Measurements from ENCODE around the gene TRMT10B. TPM values are rescaled to one million over a fixed set of nuclear protein-coding genes. Genes with fewer than 3 reads are reported as not detected.

The TRMT10B gene
- total and polyA plus RNA-seq, 8 donors: 2.7 to 10.5 (median 5.1) TPM

DNA sequence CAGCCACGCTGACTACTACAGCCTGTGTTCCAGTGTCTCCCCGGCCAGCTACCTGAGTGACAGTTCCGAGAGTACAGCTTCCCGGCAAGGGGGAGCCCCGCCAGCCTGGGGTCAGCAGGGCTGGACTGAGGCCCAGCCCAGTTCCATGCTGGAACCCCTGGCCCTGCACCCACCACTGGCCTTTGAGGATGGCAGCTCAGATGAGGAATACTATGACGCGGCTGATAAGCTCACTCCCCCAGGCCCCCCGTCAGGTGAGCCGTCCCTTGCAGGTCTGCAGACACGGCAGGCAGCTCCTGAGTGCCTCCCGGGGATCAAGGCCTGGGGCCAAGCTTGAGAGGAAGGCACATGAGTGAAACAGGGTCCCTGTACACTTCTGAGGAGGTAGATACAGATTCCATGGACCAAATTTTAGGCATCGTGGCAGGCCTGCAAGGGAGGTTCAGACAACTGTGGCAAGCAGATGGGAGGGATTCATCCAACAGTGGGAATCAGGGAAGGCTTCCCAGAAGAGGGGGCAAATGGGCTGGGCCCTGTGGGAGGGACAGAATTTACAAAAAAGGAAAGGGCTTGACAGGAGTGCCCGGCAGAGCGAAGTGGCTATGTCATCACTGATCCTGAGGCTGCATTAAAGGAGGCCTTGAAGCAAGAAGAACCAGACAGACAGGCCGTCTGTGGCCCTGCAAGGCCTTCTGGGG is 12.8 kb upstream of the TRMT10B start:
- no peak for TF ChIP-seq POLR2A (IDR thresholded peaks at IDR 0.05)
- TF ChIP-seq, protein P1, sequence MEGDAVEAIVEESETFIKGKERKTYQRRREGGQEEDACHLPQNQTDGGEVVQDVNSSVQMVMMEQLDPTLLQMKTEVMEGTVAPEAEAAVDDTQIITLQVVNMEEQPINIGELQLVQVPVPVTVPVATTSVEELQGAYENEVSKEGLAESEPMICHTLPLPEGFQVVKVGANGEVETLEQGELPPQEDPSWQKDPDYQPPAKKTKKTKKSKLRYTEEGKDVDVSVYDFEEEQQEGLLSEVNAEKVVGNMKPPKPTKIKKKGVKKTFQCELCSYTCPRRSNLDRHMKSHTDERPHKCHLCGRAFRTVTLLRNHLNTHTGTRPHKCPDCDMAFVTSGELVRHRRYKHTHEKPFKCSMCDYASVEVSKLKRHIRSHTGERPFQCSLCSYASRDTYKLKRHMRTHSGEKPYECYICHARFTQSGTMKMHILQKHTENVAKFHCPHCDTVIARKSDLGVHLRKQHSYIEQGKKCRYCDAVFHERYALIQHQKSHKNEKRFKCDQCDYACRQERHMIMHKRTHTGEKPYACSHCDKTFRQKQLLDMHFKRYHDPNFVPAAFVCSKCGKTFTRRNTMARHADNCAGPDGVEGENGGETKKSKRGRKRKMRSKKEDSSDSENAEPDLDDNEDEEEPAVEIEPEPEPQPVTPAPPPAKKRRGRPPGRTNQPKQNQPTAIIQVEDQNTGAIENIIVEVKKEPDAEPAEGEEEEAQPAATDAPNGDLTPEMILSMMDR (IDR thresholded peaks at IDR 0.05): no peak
- no peak for TF ChIP-seq POLR2AphosphoS5 (IDR thresholded peaks at IDR 0.05)
- TF ChIP-seq EP300 (IDR thresholded peaks at IDR 0.05): no peak
- no peak overlapping the region for H3K27ac ChIP-seq
- no peak overlapping the region for H3K4me3 ChIP-seq
- no peaks in the 10 kb centered on the region for H3K27me3 ChIP-seq
- H3K4me1 ChIP-seq: no peaks in the 10 kb centered on the region
- H3K36me3 ChIP-seq: no peaks in the 10 kb centered on the region
- intact Hi-C loops (cut with DNase I; ENCODE audit: low total_unique reads): no loop called here
- H3K9me3 ChIP-seq: no peaks in the 10 kb centered on the region
- 69 to 79% (median 76%) methylated on average over 13 to 15 of the region's 15 CpGs for WGBS, 5 donors
- no peak for DNase-seq

- Histone ChIP-seq H3K4me1 (no peaks in the 10 kb centered on the region), H3K27ac (no peak overlapping the region), H3K27me3 (no peaks in the 10 kb centered on the region), H3K4me3 (no peak overlapping the region), H3K9me3 (no peaks in the 10 kb centered on the region), H3K36me3 (no peaks in the 10 kb centered on the region)
- TF ChIP-seq POLR2A (IDR thresholded peaks at IDR 0.05): no peak
- TF ChIP-seq, protein P1 (IDR thresholded peaks at IDR 0.05): no peak
- TF ChIP-seq POLR2AphosphoS5 (IDR thresholded peaks at IDR 0.05): no peak
- WGBS, 5 donors: 70 to 93% (median 81%) methylated on average over 2 to 8 of the region's 8 CpGs
- intact Hi-C loops (cut with DNase I; ENCODE audit: low total_unique reads): no loop called here
- no peak for DNase-seq
These were observed 7.6 kb upstream of the TRMT10B start for GRCh38 chr9:37745970-37746369.

DNA sequence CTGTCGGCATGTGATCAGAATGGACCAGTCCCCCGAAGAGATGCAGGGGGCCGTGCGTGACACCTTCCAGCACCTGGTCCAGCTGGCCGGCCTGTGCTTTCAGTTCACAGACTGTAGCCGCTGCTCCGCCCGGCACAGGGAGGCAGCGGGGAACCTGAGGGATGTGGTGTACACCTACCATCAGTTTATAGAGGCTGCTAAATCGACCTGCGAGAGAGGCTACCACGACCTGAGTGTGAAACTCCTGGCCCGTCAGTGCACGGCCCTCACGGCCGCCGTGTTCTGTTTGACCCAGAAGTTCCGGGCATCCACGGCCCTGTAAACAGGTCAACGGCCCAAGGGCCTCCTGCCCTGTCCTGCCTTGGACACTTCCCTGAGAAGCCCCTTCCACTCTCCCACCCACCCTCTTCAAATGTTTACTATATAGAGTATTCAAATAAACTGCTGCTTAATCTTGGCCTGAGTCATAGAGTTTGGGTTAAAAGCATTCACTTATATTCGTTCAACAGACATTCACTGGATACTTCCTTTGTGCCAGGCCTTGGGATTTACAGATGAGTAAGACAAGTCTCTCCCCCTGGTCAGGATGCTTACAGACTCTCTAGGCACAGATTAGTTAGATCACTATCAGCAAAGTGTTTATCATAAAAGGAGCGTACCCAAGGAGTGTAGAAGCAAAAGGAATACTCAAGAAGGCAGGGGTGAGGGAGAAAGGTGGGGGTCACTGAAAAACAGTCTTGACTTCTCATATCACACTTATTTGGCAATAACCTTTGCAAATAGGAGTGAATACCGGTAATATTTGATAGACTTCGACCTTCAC is 6.9 kb upstream of the TRMT10B start:
- Histone ChIP-seq H3K36me3 (no peaks in the 10 kb centered on the region), H3K4me1 (no peaks in the 10 kb centered on the region), H3K27ac (no peak overlapping the region), H3K27me3 (no peaks in the 10 kb centered on the region), H3K4me3 (no peak overlapping the region), H3K9me3 (no peaks in the 10 kb centered on the region)
- WGBS, 5 donors: 67 to 79% (median 75%) methylated on average over 14 to 24 of the region's 24 CpGs
- intact Hi-C loops (cut with DNase I; ENCODE audit: low total_unique reads): no loop called here
- TF ChIP-seq POLR2AphosphoS5 (IDR thresholded peaks at IDR 0.05) (no peak), EP300 (IDR thresholded peaks at IDR 0.05) (no peak), POLR2A (IDR thresholded peaks at IDR 0.05) (no peak)
- TF ChIP-seq, protein P1 (IDR thresholded peaks at IDR 0.05): no peak
- no peak for DNase-seq

DNA sequence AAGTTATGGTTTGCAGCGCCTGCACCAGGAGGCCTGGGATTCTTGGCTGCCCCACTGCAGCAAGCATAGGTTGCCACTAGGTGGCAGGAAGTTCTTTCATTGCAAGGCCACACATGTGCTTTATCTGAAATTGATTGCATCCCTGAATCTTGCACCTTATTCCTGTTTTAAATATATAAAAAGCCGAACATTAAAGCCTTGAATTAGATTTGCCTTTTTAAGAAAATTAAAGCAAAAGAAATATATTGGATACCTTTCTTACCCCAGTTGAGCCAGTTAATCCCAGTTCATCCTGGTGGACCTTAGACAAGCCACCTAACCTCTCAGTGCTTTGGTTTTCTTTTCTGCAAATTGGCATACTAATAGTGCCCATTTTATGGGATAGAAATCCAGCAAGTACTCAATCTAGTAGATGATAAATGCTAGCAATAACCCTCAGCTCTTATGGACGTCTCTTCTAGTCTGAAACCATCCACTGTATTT is 6.3 kb upstream of the TRMT10B start:
- intact Hi-C loops (cut with DNase I; ENCODE audit: low total_unique reads): no loop called here
- TF ChIP-seq POLR2AphosphoS5 (IDR thresholded peaks at IDR 0.05) (peak in 1 of 3 donors; percentile 19), POLR2A (IDR thresholded peaks at IDR 0.05) (no peak), EP300 (IDR thresholded peaks at IDR 0.05) (no peak)
- TF ChIP-seq, protein P1 (IDR thresholded peaks at IDR 0.05): peak in 5 of 7 experiments; percentile 58 to 93 (median 81)
- H3K9me3 ChIP-seq: no peaks in the 10 kb centered on the region
- no peak overlapping the region for H3K4me3 ChIP-seq
- H3K36me3 ChIP-seq: no peaks in the 10 kb centered on the region
- WGBS, 5 donors: 26 to 37% (median 27%) methylated on average over 3 of the region's 3 CpGs
- DNase-seq: peak; percentile 67 to 85
- no peaks in the 10 kb centered on the region for H3K27me3 ChIP-seq
- H3K27ac ChIP-seq: no peak overlapping the region
- H3K4me1 ChIP-seq: no peaks in the 10 kb centered on the region

All from stomach (tissue), 9 donors.